Mesendoderm (in vitro differentiated cells): ENCODE results near the gene SYCE3.

Source experiments
- DNase-seq: peaks from one replicate; pipeline ENCODE4 v3.0.0; 2013
- H2AK5ac ChIP-seq: 2 replicates; pipeline ENCODE4 v1.6.1; 2013; ENCODE audit warnings: low read length, inconsistent platforms
- H2BK120ac ChIP-seq: 2 replicates; pipeline ENCODE4 v1.6.1; 2013; ENCODE audit warnings: low read depth, mild to moderate bottlenecking, low read length, moderate library complexity, mixed read lengths
- H2BK15ac ChIP-seq: replicated peaks from 2 replicates; pipeline ENCODE4 v1.6.1; 2013; ENCODE audit warnings: low read depth, mild to moderate bottlenecking, moderate library complexity
- H2BK5ac ChIP-seq: 2 replicates; pipeline ENCODE4 v1.6.1; 2013; ENCODE audit warnings: low read length, inconsistent platforms
- H3K18ac ChIP-seq: 2 replicates; pipeline ENCODE4 v1.6.1; 2013; ENCODE audit warnings: mild to moderate bottlenecking, low read length, mixed read lengths
- H3K23ac ChIP-seq: one replicate; pipeline ENCODE4 v1.6.1; 2013; ENCODE audit warnings: low read length
- H3K27ac ChIP-seq: 2 replicates; pipeline ENCODE4 v1.5.1; 2013; ENCODE audit warnings: low read depth, mild to moderate bottlenecking, inconsistent platforms, low read length, moderate library complexity
- H3K27me3 ChIP-seq: 2 replicates; pipeline ENCODE4 v1.6.1; 2013; ENCODE audit warnings: low read length, control low read depth, mild to moderate bottlenecking, inconsistent platforms; ENCODE audit not compliant: insufficient read depth, poor library complexity
- H3K36me3 ChIP-seq: 2 replicates; pipeline ENCODE4 v1.6.1; 2013; ENCODE audit warnings: low read length, inconsistent platforms; ENCODE audit not compliant: control insufficient read depth, insufficient read depth
- H3K4ac ChIP-seq: one replicate; pipeline ENCODE4 v1.6.1; 2013; ENCODE audit warnings: low read depth, mild to moderate bottlenecking, low read length, moderate library complexity
- H3K4me1 ChIP-seq: 2 replicates; pipeline ENCODE4 v1.6.1; 2013; ENCODE audit warnings: low read depth, low read length, inconsistent platforms; ENCODE audit not compliant: control insufficient read depth
- H3K4me2 ChIP-seq: 2 replicates; pipeline ENCODE4 v1.6.1; 2013; ENCODE audit warnings: low read length
- H3K4me3 ChIP-seq: 2 replicates; pipeline ENCODE4 v1.5.1; 2013; ENCODE audit warnings: mild to moderate bottlenecking, low read length
- H3K56ac ChIP-seq: one replicate; pipeline ENCODE4 v1.6.1; 2013; ENCODE audit warnings: low read length
- H3K79me1 ChIP-seq: 2 replicates; pipeline ENCODE4 v1.6.1; 2013; ENCODE audit warnings: low read length, inconsistent platforms
- H3K79me2 ChIP-seq: 2 replicates; pipeline ENCODE4 v1.6.1; 2013; ENCODE audit warnings: mild to moderate bottlenecking, low read length; ENCODE audit not compliant: control insufficient read depth, insufficient read depth
- H3K9ac ChIP-seq: 2 replicates; pipeline ENCODE4 v1.6.1; 2013; ENCODE audit warnings: low read length, inconsistent platforms
- H4K5ac ChIP-seq: one replicate; pipeline ENCODE4 v1.6.1; 2013; ENCODE audit warnings: low read length
- H4K8ac ChIP-seq: one replicate; pipeline ENCODE4 v1.6.1; 2013; ENCODE audit warnings: low read depth, mild to moderate bottlenecking, control low read depth, low read length, moderate library complexity
- WGBS: extraction: QIAGEN DNeasy Blood & Tissue Kit; methylation state at CpG from one replicate; pipeline ENCODE4 v1.1.7; 2013; ENCODE audit warnings: low lambda C conversion rate, missing lambda C conversion rate; ENCODE audit not compliant: insufficient coverage; ENCODE audit errors: extremely low coverage; 5-methylcytosine and 5-hydroxymethylcytosine counted together

Gene SYCE3

DNA sequence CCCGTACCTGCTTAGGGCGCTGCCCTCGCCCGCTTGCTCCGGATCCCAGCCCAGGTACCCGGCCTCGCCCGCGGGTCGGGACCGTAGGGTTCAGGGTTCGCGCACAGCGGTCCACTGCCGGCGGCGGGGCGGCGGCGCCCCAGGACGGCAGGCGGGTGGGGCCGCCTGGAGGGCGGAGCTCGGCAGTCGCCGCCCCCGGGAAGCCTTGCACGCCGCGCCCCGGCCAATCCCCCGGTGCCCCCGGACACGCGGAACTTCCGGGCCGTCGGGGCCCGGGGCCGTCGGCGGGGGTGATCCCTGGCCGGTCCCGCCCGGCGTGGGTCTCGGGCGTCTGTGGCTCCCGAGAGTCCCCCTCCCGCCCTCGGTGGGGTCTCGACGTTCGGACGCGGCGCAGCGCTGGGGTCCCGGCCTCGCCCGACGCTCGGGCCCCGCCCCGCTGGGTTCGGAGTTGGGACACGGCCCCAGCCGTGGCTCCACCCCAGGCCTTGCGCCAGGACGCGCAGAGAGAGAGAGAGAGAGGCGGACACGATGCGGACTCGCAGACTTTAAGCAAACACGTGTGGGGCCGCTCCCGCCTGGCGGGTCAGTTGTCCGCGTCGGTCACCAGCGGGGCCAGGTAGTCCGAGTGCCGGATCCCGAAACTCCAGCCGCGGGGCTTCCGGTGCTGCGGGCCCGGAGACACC is 32.7 kb downstream of the SYCE3 start, which contains the start of gene TYMP:
Gene TYMP, minus strand, starts transcription at position 116 of the 683 bp plus-strand sequence. CDS start 303 bp downstream, outside the sequence.
- Histone ChIP-seq H3K4me1 (peaks cover 3% of the 10 kb centered on the region), H3K36me3 (no peaks in the 10 kb centered on the region), H3K56ac (peak within 1 kb of the TSS; percentile 50), H3K4me2 (peak within 1 kb of the TSS; percentile 6), H4K8ac (no peak within 1 kb of the TSS), H3K27ac (no peak within 1 kb of the TSS), H2BK5ac (no peak within 1 kb of the TSS), H2BK15ac (no peak within 1 kb of the TSS), H3K4ac (no peak within 1 kb of the TSS), H3K79me2 (no peaks in the 10 kb centered on the region), H2AK5ac (no peak within 1 kb of the TSS), H2BK120ac (no peak within 1 kb of the TSS), H3K18ac (no peak within 1 kb of the TSS), H3K79me1 (no peaks in the 10 kb centered on the region), H4K5ac (no peak within 1 kb of the TSS), H3K23ac (no peak within 1 kb of the TSS), H3K4me3 (no peak within 1 kb of the TSS), H3K9ac (peak within 1 kb of the TSS; percentile 26), H3K27me3 (peaks cover 23% of the 10 kb centered on the region)
- no peak for DNase-seq
- no CpG with 5 or more reads among the region's 92 CpGs for WGBS

DNA sequence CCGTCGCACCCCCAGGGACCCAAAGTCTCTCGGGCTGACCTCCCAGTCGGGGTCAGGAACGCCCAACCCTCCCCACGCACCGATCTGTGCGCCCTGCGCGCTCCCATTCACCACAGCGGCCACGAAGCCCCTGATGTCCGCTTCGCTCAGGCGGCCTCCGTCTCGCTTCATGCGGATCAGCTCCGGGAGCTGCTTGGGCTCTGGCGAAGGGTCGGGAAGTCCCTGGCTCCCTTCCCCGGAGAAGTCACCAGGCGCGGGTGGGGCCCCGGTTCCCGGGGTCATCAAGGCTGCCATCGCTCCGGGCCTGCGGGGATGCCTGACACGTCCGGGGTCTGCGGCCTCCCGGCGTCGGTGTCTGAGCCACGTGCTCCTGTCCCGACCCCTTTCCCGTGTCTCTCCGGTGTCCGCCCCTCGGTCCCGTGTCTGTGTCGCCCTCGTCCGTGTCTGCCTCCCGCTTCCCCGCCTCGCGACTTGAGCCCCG is 33.3 kb downstream of the SYCE3 start:
- H3K79me1 ChIP-seq: no peaks in the 10 kb centered on the region
- H3K36me3 ChIP-seq: no peaks in the 10 kb centered on the region
- no peak for DNase-seq
- no peak overlapping the region for H4K8ac ChIP-seq
- no peak overlapping the region for H3K27ac ChIP-seq
- no peak overlapping the region for H2BK15ac ChIP-seq
- H2BK120ac ChIP-seq: no peak overlapping the region
- no peak overlapping the region for H3K4ac ChIP-seq
- H2BK5ac ChIP-seq: no peak overlapping the region
- H3K18ac ChIP-seq: no peak overlapping the region
- H3K56ac ChIP-seq: peak overlapping the region; percentile 25
- no peak overlapping the region for H3K4me3 ChIP-seq
- no peak overlapping the region for H4K5ac ChIP-seq
- WGBS: no CpG with 5 or more reads among the region's 50 CpGs
- H2AK5ac ChIP-seq: no peak overlapping the region
- no peak overlapping the region for H3K4me2 ChIP-seq
- H3K9ac ChIP-seq: no peak overlapping the region
- no peak overlapping the region for H3K23ac ChIP-seq
- peaks cover 23% of the 10 kb centered on the region for H3K27me3 ChIP-seq
- H3K4me1 ChIP-seq: peaks cover 6% of the 10 kb centered on the region
- no peaks in the 10 kb centered on the region for H3K79me2 ChIP-seq

DNA sequence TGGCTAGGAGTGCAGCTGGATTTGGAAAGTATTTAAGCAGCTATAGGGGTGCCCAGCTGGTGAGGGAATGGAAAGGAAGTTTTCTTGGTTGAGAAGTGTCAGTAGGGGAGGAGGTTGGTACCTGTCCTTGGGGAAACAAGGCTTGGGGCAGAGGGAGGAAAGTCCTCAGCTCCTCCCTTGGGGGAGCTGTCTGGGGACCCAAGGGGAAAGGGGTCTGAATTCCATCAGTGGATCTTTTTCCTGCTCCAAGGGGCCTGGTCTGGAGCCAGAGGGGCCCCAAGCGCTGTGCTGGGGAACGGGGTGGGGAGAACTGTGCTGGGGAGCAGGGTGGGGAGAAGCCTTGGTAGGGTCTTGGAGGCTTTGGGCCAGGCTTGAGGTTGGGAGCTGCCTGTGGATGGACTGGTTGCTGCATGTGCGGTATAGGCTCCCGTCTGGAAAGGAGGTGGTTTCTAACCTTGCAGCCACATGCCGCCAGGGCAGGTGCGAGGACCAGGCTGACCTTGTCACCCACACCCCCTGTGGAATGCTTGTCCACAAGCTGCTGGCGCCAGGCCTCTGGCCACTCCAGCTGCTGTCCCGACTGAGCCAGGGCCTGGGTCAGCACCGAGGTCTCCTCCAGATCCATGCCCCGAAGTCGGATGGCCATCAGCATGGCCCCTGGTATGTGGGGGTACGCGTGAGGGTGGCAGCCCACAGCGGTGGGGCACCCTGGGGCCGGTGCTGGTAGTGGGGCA is 33.9 kb downstream of the SYCE3 start:
- Histone ChIP-seq H4K8ac (no peak overlapping the region), H3K9ac (no peak overlapping the region), H3K36me3 (no peaks in the 10 kb centered on the region), H3K4ac (no peak overlapping the region), H2AK5ac (no peak overlapping the region), H3K27ac (no peak overlapping the region), H4K5ac (no peak overlapping the region), H3K27me3 (peaks cover 23% of the 10 kb centered on the region), H2BK15ac (no peak overlapping the region), H3K18ac (no peak overlapping the region), H3K23ac (no peak overlapping the region), H2BK120ac (no peak overlapping the region), H3K79me2 (no peaks in the 10 kb centered on the region), H3K4me2 (no peak overlapping the region), H3K4me3 (no peak overlapping the region), H3K56ac (no peak overlapping the region), H3K79me1 (no peaks in the 10 kb centered on the region), H2BK5ac (no peak overlapping the region), H3K4me1 (peaks cover 6% of the 10 kb centered on the region)
- no CpG with 5 or more reads among the region's 15 CpGs for WGBS
- no peak for DNase-seq

DNA sequence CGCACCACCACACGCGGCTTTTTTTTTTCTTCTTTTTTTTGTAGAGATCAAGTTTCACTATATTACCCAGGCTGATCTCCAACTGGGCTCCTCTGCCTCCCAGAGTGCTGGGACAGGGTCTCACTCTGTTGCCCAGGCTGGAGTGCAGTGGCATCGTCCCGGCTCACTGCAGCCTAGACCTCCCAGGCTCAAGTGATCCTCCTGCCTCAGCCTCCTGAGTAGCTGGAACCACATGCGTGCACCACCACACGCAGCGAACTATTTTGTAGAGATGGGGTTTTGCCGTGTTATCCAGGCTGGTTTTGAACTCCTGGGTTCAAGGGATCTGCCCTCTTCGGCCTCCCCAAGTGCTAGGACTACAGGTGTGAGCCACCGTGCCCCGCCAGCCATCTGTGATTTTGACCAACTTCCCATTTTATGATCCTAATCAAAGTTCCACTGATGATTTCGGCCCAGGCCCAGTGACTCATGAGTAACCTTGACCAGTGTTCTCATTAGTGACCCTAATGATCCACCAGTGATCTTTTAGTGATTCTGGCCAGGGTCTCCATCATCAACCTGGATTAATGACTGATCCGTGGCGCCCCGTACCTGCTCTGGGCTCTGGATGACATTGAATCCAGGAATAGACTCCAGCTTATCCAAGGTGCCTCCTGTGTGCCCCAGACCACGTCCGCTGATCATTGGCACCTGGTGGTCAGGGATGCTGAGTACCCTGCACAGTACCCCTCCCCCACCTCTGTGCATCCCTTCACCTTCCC is 34.6 kb downstream of the SYCE3 start:
- no peak overlapping the region for H4K5ac ChIP-seq
- H3K9ac ChIP-seq: no peak overlapping the region
- no peak overlapping the region for H3K27ac ChIP-seq
- no peak overlapping the region for H4K8ac ChIP-seq
- H3K18ac ChIP-seq: no peak overlapping the region
- no peak overlapping the region for H2BK15ac ChIP-seq
- peaks cover 23% of the 10 kb centered on the region for H3K27me3 ChIP-seq
- WGBS: no CpG with 5 or more reads among the region's 18 CpGs
- H3K4me1 ChIP-seq: peaks cover 6% of the 10 kb centered on the region
- no peak for DNase-seq
- no peaks in the 10 kb centered on the region for H3K79me2 ChIP-seq
- H3K4me2 ChIP-seq: no peak overlapping the region
- H3K4me3 ChIP-seq: no peak overlapping the region
- no peak overlapping the region for H2BK5ac ChIP-seq
- no peak overlapping the region for H3K4ac ChIP-seq
- H2BK120ac ChIP-seq: no peak overlapping the region
- no peak overlapping the region for H2AK5ac ChIP-seq
- H3K23ac ChIP-seq: no peak overlapping the region
- H3K36me3 ChIP-seq: no peaks in the 10 kb centered on the region
- H3K56ac ChIP-seq: no peak overlapping the region
- no peaks in the 10 kb centered on the region for H3K79me1 ChIP-seq

DNA sequence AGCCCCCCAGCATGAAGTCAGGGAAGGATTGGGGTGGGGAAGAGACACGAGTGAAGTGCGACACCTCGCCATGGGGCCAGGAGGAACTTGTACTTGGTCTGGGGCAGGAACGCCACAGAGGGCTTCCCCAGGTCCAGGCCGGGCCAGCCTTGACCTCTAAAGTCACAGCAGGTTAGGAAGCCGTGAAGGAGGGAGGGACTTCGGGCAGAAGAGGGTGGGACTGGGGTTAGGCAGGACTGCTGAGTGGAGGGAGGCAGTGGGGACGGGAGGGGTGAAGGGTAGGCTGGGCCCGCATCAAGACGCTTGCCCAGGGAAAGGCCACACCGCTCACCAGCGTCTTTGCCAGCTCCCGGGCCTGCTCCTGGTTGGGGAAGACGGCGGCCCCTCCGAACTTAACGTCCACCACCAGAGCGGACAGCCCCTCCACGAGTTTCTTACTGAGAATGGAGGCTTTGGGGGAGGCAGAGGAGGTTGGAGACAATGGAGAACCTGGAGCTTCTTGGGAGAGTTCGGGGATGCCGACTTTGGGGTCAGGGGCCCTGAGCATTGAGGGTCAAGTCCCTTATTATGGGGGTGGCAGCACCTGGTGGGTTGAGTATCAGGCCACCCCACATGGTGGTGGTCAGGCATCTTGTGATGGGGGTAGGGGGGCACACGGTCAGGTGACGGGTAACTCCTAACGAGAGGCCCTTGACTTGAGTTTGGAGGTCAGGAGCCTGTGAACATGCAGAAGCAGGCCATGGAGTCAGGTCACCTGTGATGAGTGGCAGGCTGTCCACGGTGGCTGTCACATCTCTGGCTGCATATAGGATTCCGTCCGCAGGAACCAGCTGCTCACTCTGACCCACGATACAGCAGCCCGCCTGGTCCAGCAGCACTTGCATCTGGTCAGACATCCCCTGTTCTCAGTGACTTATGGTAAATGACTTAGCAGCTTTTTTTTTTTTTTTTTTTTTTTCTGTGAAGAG is 35.6 kb downstream of the SYCE3 start:
- Histone ChIP-seq H2BK15ac (no peak overlapping the region), H3K27ac (no peak overlapping the region), H3K9ac (peak overlapping the region; percentile 83), H2AK5ac (no peak overlapping the region), H3K56ac (peak overlapping the region; percentile 94), H3K4me1 (peaks cover 6% of the 10 kb centered on the region), H3K36me3 (no peaks in the 10 kb centered on the region), H3K23ac (no peak overlapping the region), H2BK5ac (no peak overlapping the region), H3K79me1 (no peaks in the 10 kb centered on the region), H2BK120ac (no peak overlapping the region), H3K79me2 (no peaks in the 10 kb centered on the region), H3K18ac (peak overlapping the region; percentile 44), H4K8ac (no peak overlapping the region), H4K5ac (no peak overlapping the region), H3K4me2 (peak overlapping the region; percentile 61), H3K27me3 (peaks cover 21% of the 10 kb centered on the region), H3K4me3 (peak overlapping the region; percentile 30), H3K4ac (no peak overlapping the region)
- WGBS: no CpG with 5 or more reads among the region's 29 CpGs
- peak; percentile 79 for DNase-seq
